NCI-H128 (cell line): ENCODE results near the gene IFI27L1.
A peak's percentile ranks its signal among the peaks of the same experiment; 100 is the strongest.

Experiments used
- DNase-seq: peaks from one replicate; lab custom pipeline; 2025; ENCODE audit not compliant: unreplicated experiment; lab: John Stamatoyannopoulos, UW

The IFI27L1 gene

DNA sequence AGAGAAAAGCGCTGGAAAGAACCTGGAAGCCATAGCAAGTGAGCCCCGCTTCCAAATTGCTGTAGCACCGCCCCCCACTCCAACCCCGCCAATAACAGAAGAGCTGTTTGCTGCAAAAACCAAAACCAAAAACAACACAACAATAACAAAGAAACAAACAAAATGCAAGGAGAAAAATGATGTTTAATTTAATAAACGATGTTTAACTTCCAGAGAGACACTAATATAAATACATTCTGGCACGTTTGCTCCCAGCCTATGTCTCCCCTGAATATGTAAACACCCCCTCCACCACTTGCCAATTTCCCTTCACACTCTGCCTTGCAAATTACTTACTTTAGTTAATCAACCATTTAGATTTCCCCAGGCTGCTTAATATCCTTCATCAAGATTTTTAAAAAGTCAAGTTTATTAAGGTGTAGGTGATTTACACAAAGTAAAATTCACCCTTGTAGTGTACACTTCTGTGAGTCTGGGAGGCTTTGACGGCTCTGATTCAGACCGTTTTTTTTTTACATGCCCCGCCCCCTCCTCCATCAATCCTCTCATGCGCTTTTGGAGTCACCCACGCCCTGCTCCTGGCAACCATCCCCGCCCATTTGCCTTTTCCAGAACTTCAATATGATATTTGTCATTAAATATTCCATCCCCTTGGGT, 48.8 kb downstream of the IFI27L1 start:
- peak; percentile 58 for DNase-seq

DNA sequence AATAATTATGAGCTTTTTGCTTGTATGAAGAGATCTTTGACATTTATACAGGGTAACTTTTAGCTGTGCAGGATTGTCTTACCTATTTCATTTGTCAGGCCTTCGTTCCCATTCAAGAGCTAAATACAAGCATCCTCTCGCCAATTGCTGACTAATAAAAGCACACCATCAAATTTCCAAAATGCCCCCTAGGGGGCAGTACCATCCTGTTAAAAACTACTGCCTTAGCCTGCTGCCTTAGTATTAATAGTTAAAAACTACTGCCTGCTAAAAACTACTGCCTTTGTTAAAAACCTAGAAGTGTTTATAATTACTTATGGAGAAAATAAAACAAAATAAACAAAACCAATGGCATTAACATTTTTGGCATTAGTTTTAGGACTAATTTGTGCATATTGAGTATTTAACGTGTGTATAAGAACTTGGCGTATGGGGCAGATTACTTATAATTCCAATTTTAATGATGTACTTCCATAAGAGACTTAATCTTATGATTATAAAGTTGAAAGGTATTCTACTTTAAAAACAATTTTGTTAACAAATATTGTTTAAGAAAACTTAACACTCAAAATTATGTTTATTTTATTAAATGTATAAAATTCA, 51.3 kb downstream of the IFI27L1 start:
- DNase-seq, result peak; percentile 70

DNA sequence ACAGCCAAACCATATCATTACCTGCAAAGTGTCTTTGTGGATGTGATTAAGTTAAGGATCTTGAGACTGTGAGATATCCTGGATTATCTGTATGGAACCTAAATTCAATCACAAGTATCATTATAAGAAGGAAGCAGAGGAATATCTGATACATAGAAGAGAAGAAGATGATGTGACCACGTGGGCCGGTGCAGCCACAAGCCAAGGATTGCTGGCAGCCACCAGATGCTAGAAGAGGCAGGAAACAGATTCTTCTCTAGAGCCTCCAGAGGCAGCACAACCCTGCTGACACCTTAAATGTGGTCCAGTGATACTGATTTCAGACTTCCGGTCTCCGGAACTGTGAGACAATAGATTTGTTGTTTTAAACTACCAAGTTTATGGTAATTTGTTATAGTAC, 54.4 kb downstream of the IFI27L1 start:
- DNase-seq, result no peak

DNA sequence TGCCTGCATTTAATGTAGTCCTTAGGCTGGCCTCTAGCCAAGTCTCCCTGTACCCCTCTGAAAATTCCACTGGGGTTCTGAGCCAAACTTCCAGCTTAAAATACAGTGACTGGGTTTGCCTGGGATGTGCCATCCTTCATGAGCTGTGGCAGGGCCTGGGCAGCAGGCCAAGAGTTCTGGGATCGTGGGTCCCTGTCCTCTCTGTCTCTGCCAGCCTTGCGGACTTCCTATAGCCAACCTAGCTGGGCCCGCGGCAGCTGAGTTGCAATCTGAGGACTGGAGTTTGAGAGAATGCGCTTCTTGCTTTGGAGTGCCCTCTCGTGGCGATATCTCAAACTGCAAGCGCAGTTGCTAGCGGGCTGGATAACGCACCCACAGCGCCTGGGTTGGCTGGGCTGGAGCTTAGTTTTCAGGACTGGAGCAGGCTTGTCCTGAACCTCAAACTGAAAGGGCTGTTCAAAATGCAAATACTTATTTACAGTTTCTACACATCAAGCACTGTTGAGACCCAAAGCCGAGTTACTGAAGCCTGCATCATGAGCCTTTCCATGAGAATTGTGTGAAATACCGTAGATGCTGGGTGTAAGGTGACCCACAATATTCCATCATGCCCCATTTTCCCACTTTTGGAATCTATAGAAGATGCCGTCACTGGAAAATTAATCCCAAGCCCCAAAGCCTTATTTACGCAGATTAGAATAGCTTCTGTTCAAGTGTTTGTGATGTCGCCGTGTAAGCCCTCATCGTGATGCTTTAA, 55.6 kb downstream of the IFI27L1 start:
- peak; percentile 84 for DNase-seq

DNA sequence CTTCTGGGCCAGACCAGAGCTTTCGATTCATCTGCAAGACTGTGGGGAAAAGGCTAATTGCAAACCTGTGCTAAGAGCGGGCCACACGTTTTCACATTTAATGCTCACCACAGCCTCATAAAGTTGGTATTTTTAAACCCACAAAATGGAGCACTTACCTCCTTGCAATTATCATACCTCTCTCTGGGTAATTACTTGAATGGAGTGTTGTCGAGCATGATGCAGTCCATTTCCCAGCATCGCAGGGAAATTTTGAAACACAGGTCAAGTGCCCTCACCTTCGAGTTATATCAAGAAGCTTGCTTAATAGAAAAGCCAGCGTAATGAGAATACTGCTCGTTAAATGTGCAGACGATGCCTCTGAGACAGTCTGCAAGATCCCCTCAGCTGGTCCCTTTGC, 57.1 kb downstream of the IFI27L1 start:
- peak; percentile 45 for DNase-seq

DNA sequence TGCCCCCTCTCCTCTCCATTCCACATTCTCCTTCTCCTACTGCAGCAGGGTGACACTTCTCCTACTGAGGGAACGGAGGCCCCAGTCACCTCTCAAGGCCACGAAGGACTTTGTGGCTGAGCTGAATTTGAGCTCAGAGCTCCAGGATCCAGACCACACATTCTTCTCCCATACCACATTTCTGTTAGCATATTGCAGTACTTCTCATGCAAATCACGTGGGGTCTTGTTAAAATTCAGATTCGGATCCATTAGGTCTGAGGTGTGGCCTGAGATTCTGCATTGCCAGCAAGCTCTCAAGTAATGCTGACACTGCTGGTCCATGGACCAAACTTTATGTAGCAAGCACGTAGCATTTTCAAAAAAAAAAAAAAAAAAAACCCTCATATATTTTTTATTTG, 57.9 kb downstream of the IFI27L1 start:
- no peak for DNase-seq

DNA sequence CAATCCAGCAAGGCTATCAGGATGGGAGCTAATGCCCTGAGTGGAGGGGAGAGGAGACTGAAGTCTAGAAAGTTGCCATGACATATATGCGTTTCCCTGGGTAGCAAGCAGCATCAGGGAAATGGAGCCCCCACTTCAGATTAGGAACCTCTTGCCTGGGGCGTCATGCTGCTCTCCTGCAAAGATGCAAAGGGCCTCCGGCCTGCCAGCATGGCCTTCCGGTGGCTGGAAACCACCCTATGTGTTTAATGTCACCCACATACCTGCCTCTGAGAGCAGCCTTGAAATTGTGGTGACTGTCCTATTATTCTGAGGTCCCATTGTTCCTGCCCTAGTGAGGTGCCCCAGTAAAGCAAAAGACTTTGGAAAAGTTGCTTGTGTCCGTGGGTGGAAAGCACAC, 58.3 kb downstream of the IFI27L1 start:
- no peak for DNase-seq

DNA sequence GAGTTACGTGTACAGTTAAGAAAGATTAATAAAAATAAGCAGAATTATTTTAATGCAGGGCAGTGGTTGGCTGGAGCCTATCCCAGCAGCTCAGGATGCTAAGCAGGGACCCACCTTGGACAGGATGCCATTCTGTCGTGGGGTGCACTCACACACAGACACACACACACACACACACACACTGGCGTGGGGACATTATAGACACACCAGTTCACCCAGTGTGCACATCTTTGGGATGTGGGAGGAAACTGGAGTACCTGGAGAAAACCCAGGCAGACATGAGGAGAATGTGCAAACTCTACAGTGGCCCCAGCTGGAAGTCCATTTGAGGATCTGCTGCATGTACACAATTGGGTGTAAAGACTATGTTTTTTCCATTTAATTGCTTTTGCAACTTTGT, 61.1 kb downstream of the IFI27L1 start:
- no peak for DNase-seq

DNA sequence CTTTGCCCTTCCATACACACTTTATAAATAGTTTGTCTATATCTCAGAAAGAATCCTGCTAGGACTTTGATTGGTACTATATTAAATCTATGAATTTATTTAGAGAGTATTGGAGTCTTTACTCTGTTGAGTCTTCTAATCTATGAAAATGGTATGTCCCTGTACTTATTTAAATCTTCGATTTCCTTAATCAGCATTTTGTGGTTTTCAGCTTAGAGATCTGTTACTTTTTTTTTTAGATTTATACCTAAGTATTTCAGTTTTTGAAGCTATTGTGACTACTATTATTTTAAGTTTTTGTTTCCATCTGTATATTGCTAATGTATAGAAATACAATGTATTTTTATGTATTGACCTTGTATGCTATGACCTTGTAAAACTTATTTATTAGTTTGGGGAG, 61.7 kb downstream of the IFI27L1 start:
- DNase-seq, result no peak

DNA sequence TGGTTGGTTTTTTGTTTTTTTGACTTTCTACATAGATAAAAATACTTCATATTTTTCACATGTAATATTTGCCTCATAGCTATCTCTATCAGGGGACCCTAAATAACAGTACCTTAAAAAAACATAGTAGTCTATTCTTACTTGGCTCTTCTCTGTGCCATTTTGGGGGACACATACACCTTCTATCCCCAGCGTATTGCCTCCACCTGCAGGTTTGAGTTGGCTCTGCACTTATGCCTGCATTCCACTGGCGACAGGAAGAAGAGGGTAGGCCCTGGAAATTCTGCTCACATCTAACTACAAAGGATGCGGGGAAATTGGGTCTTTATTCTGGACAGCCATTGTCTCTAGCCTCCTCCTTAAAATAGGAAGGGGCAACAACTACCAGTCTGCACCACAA, 62.1 kb downstream of the IFI27L1 start:
- no peak for DNase-seq

DNA sequence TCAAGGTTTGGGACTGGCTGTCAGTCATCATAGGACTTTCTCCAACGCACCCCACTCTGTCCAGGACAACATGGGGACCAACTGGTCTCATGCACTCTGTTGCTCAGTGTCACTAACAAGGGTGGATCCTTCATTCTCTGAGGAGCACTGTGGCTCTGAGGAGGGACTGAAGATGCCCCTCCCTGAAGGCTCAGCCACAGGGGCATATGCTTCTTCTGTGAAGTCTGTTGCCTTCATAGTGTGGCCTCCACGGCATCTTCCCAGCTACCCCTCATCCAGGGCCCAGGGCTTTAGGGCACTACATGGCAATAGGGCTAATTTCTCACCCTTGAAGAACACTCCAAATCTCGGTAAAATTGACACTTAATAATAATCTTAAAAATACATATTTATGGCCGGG, 62.6 kb downstream of the IFI27L1 start:
- DNase-seq, result no peak

DNA sequence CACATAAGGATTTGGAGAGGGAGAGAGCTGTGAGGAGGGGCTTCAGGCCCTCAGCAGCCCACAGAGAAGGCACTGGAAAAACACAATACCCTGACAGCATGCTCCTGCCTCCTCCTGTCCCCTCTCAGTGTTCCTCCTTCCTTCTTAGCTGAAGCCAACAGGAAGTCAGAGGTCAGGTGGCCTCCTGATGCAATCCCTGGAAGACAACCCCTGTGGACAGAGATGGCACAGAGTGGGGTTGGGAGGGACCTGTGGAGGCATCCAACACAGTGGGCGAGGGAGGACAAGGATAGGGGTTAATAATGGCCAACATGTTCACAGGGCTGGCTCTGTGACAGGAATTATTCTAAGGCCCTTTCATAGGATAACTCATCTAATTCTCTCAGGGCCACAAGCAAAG, 63.7 kb downstream of the IFI27L1 start:
- no peak for DNase-seq

DNA sequence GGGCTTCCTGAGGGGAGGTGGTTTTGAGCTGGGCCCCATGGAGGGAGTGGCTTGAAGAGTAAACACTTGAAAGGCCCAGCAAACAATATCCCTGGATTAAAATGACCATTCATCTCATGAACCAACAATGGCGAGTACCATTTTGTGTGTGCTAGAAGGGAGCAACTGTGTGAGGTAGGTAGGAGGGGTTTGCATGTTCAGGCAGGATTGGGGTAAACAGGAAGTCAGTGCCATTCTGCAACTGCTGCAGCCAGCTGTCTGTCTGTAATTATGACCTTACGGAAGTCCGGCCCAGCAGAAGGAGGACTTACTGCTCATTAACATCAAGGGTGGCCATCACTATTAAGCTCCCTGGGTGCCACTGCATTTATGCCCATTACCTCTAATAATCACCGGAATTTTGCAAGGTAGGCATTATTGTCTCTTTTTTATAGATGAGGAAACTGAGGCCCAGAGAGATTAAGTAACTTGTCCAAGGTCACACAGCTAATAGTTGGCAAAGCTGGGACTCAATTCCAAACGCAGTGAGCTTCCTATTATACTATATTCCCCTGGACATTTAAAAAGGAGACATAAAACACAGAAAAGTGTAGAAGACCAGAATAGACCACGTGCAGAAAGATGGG, 64.9 kb downstream of the IFI27L1 start:
- DNase-seq, result no peak
